Right lung (tissue), 5 donors: ENCODE measurements around the gene ILKAP. TPM values are rescaled to one million over a fixed set of nuclear protein-coding genes. Genes with fewer than 3 reads are reported as not detected.

Source experiments
- DNase-seq, 2 donors: peaks; one replicate each; pipeline ENCODE4 v3.0.0-alpha.2; 2013
- polyA plus RNA-seq, 5 donors: library from polyadenylated mRNA; unstranded; fragments of 120-200 nt; gene quantifications; one replicate each; pipeline versions ENCODE4 v1.2.1 to v1.2.3, GENCODE V29; 2013; ENCODE audit warnings: inconsistent platforms in 1 of 5, low replicate concordance in 1 of 5; ENCODE audit not compliant: insufficient read length in 5 of 5, insufficient read depth in 1 of 5

The ILKAP gene
- polyA plus RNA-seq, 5 donors: 42.7 to 52.6 (median 48.6) TPM

DNA sequence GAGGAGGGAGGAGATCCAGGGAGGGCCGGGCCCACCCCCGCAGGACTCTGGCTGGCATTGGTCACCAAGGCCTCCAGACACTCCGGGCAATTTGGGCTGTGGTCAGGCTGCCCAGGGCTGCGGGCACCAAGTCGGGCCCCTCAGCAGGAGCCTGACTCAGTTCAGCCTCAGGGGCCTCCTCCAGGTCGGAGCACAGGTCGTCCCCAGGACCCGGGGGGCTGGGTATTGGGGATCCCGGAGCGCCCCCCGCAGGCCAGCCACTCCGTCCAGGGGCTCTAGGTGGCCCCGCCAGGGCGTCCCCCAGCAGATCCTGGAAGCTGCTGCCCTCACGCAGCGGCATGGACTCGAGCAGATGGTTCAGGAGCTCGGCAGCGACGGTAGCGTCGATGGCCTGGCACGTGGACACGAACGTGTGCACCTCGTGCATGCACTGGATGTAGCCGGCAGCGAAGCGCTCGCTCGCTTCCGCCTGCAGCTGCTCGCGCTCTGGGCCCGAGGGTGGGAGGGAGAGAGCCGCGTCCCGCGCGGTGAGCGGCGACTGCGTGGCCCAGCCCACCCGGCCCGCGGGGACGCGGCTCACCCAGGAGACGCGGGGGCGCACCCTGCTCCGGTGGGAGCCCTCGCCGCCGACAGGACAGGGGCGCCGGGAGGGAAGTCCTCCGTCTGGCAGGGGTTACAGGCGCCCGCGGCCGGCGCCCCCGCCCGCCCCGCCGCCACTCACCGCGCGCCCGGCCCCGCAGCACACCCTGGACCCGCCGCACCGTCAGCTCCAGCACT lies 35.5 kb upstream of the ILKAP start:
- DNase-seq: no peak

- DNase-seq: no peak
Measured at GRCh38 chr2:238238311-238238765, 34.8 kb upstream of the ILKAP start.

DNA sequence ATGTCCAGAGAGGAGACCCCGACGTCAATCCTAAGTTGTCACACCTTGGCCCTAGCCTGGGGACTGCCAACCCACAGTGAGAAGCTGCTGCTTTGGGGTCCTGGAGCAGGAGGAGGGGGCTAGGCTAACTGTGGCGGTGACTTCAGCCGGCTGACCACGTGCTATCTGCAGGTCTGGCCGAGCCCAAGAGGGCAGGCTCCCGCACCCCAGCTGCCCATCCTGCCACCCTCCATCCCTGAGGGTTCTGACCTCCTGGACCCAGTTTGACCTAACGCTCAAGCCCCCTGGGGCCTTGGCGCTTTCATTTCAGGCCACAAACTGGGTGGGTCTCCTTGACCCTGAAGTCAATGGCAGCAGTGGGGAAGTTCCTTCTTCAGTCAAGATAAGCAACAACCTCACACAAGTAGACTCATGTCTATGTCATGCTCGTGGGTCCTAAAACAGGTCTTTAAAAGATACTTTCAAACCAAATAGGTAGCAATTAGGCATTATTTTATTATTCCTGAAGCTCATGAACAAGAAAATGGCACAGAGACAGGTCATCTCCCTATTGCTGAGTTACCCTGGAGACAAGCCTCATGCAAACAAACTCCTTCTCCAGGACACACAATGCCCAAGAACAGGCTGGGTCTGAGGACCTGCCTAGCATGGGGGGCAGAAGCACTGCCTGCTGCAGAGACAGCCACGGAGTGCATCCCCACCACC lies 34.1 kb upstream of the ILKAP start:
- DNase-seq: no peak

DNA sequence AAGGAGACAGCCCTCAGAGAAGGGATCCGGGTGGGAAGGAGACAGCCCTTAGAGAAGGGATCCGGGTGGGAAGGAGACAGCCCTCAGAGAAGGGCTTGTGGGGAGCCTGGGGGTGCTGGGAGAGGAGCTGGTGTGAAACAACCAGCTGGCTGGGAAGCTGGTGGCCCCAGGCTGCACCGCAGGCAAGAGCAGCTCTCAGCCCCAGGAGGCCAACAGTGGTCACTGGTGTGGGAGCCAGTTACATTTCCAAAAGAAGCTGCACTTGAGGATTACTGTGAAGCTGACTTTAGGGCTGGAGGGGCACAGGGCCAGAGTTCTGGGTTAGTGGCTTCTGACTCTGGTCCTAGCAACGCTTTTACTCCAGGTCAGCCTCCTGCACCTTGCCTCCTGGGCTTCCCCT lies 33.1 kb upstream of the ILKAP start:
- no peak for DNase-seq

- no peak for DNase-seq
Measured at GRCh38 chr2:238235856-238236255, 32.4 kb upstream of the ILKAP start.

DNA sequence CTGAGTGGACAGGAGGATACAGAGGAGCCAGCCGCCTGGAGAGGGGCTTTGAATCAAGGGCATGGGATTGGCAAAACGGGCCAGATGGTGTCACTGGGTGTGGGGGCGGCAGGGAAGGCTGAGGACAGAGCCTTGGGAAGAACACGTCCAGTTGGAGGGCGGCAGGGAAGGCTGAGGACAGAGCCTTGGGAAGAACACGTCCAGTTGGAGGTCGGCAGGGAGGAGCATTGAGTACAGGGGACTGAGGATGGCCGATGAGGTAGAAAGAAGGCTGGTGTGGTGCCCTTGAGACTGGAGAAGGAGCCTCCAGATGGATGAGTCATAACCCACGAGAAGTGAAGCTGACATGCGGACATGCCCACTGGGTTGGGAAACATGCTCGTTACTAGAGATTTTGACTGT lies 31.8 kb upstream of the ILKAP start:
- DNase-seq: no peak

- no peak for DNase-seq
Measured at GRCh38 chr2:238233625-238234024, 30.1 kb upstream of the ILKAP start.

- no peak for DNase-seq
Measured at GRCh38 chr2:238231809-238232208, 28.3 kb upstream of the ILKAP start.

DNA sequence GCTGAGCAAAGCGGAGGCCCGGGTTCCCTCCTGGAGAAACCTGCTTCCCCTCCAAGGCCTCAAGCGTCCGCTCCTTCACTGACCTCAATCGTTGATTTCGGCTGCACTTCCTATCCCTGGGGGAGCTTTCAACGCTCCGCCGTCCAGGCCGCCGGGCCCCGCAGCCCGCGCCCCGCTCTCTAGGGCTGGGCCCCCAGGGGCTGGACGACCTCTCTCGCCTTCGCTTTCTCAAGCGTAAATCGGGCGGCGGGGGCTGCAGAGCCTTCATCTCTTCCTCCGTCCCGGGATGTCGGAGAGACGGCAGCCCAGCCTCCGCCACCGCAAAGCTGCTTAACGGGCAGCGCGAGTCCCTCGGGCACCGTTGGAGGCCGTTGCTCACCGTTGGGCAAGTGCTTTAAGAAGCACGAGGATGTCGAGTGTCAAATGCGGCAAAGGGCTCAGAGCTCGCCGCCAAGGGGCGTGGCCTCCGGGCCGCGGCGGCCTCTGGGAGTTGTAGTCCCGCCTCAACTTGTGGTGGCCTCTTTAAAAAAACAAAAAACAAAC lies 27.8 kb upstream of the ILKAP start:
- no peak for DNase-seq

DNA sequence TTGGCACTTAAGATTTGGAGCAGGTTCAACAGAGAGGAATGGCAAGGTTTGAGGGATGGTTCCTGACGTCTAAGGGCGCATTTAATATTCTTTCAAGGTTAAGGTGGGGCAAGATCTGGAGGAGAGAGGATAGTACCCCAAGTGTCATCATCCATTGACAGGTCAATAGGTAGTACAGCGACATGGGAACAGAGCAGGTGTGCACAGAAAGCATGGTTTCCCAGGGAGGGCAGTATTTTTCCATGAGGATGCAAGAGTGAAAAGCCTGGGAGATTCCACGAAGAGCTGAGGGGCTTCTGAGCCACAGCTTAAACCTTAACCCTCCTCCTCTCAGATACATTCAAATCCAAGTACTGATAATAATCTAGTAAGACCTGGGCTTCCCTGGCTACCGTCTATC lies 27.2 kb upstream of the ILKAP start:
- no peak for DNase-seq

DNA sequence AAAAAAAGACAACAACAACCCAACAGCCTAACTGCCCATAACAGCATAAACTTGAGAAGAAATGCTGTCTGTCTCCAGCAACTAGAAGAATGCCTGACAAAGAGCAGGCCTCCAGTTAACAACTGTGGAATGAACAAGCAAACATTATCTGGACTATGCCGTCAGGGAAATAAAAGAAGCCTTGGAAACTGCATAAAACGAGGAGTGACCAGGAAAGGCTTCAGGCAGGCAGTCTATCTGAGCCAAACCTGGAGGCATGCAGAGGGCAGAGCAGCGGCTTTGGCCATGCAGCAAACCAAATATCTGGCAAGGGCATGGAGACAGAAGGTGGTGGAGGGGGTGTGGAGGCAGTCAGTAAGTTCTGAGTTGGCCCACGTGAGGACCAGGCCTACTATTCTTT lies 25.2 kb upstream of the ILKAP start:
- no peak for DNase-seq

- no peak for DNase-seq
Measured at GRCh38 chr2:238227587-238228032, 24.1 kb upstream of the ILKAP start.

GRCh38 chr2:238226698-238227586 lies 23.4 kb upstream of the ILKAP start:
- DNase-seq: no peak

DNA sequence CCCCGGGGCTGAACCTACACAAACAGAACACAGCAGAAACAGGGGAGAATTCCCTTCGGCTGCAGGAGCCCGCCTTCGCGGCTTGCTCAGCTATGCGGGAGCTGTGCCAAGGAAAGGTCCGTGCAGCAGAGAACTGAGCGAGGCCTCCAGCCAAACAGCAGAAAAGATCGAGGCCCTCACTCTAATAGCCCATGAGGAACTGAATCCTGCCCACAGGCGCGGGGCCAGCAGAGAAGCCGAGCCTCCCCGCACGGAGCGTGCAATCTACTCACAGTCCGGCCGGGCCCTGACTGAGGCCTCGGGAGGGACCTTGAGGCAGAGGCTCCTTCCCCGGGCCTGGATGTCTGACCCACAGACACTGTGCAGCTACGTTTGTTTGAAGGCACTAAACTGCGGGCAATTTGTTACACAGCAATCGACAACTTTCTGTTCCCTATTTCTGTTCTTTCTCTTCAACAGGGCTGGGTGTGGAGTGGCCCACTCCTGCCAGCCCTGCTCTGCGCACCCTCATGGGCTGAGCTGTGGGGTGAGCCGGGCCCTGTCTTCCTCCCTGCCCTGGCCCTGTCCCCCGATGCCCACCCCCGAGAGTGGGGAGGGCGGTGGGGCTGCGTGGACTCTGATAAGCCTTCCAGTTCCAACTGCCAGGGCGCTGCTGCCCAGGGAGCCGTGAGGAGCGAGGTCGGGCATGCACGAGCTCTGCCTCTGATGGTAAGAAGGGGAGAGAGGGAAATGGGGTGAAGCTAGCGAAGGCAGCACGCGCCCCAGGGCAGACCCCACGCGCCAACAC lies 22.6 kb upstream of the ILKAP start:
- DNase-seq: no peak

- no peak for DNase-seq
Measured at GRCh38 chr2:238225121-238225520, 21.6 kb upstream of the ILKAP start.

- DNase-seq: no peak
Measured at GRCh38 chr2:238224356-238225035, 21.0 kb upstream of the ILKAP start.

- no peak for DNase-seq
Measured at GRCh38 chr2:238220892-238221521, 17.5 kb upstream of the ILKAP start.

GRCh38 chr2:238220274-238220891 lies 16.9 kb upstream of the ILKAP start:
- no peak for DNase-seq

DNA sequence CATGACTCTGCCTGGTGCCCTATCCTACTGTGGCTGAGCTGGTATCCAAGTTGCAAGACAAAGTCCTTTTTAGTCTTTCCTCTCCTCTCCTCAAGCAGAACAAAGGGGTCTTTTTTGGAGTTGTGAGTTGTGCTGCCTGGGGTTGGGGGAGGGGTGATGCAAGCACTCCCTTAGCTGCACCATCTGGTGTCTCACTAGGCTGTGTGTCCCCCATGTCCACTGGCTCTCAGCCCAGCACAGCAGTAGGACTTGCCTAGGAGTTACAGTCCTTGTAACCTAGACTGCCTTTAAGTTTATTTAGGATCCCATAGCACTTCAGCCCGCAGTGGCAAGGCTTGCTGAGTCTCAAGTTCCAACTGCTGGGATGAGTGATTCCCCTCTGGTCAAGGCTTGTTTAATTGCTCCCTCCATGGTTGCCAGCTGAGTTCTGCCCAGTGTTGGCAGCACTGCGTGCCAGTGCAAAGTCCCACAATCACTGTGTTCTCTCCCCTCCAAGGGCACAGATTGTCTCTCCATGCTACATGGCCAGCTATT lies 13.2 kb upstream of the ILKAP start:
- DNase-seq: no peak
